Stimulated activated CD4-positive, alpha-beta T cell treated with anti-CD3 and anti-CD28 coated beads, Interleukin-15, amount 100 ng/mL, for 24 hours (primary cell): ENCODE data around the gene FOXJ2.
A peak's percentile ranks its signal among the peaks of the same experiment; 100 is the strongest.
"Not testable (repeated sequence)": the region's sequence is repeated elsewhere in the genome, so short reads cannot be mapped to it uniquely, and the experiment has no call there.

Experiments used
- DNase-seq: peaks from one replicate; pipeline ENCODE4 v3.0.0-alpha.2; 2020

Gene FOXJ2

DNA sequence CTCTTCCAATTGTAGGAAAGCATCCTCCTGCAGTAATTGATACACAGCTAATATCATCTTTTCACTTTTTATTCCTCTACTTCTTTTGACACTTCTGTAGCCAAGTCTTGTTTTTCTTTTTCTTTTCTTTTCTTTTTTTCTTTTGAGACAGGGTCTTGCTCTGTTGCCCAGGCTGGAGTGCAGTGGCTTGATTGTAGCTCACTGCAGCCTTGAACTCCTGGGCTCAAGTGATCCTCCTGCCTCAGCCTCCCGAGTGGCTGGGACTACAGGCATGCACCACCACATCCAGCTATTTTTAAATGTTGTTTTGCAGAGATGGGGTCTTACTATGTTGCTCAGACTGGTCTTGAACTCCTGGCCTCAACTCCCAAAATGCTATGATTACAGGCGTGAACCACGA, 39.3 kb downstream of the FOXJ2 start:
- not testable (repeated sequence) for DNase-seq

DNA sequence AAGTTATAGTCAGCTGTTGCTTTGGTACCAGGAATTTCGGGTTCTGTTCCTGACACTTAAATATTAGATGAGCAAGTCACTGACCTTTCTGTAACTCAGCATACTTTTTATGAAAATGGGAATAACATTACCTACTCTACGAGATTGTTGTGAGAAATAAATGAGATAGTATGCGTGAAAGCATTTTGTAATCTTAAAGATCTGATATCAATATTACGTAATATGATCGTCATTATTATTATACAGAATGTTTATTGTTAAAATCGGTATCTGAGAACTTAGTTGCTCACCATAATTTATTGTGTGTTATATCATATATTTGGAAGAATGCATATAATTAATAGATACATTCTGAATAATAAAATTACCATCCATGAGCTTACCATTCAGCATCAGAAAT, 43.4 kb downstream of the FOXJ2 start:
- DNase-seq = no peak

DNA sequence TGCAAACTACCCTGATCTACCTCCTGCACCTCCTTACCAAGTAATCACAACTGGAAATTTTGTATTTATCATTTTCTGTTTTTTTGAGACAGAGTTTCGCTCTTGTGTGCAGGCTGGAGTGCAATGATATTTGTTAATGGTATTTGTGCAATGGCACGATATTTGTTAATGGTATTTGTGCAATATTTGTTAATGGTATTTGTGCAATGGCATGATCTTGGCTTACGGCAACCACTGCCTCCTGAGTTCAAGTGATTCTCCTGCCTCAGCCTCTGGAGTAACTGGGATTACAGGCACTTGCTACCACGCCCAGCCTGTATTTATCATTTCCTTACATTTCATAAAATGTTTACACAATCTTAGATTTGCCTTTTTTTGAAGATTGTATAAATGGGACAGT, 43.9 kb downstream of the FOXJ2 start:
- no peak for DNase-seq

DNA sequence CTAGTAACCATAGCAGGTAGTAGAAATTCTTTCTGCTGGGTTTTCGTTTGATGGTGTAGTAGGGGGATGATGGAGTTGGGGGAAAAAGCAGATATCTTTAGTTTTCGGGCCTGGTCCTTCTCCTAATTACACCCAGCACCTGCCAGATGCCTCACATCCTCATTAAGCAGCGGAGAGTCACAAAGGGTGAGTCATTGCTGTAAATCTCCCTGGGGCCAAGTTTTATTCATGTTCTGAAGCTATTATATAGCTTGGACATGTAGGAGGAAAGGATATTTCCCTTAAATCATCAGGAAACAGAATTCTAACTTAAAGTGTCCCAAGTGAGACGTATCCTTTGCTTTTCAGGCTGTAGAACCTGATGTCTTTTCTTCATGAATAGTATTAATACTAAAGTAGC, 44.7 kb downstream of the FOXJ2 start:
- no peak for DNase-seq

DNA sequence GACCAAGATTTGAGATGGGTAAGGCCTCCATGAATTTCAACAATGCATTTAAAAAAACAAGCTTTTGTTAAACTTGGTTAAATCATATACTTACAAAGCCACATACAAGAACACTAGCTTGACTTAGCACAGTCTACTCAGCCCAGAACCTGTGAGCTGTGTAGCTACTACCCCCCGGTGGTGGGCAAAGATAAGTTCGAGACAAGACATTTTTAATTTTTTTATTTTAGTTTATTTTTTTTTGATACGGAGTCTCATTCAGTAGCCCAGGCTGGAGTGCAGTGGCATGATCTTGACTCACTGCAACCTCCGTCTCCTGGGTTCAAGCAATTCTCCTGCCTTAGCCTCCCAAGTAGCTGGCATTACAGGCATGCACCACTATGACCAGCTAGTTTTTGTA, 45.9 kb downstream of the FOXJ2 start:
- peak; percentile 68 for DNase-seq

DNA sequence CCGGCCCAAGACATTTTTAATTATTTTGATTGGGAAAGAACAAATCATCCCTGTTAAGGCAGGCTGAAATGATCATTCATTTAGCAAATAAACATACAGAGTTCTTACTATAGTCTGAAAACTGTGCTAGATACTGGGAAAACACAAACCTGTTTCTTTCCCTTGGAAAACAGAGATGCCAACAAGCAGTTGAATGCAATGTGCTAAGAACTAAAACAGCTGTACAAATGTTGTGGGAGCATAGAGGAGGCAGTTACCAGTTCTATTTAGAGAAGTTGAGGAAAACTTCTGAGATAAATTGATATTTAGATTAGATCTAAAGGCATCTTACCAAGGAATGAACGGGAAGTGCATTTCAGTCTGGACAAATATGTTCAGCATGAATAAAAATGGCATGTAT, 46.4 kb downstream of the FOXJ2 start:
- DNase-seq = no peak

DNA sequence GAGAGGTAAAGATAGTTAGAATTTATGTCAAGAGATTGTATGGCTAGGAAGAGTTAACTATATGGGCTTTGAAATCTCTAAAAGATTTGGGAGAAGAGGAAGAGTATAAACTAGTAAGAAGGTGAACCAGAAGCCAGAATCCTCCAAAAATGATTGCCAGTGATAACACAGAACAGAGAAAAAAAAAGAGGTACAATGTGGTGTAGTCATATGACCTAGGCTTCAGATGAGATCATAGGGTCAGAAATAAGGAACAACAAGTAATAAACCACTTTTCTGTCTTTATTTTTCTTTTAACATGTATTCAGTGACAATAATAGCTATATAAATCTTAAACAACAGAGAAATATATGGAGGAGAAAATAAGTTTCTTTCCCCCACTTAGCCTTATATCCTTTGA, 47.6 kb downstream of the FOXJ2 start:
- DNase-seq = no peak

DNA sequence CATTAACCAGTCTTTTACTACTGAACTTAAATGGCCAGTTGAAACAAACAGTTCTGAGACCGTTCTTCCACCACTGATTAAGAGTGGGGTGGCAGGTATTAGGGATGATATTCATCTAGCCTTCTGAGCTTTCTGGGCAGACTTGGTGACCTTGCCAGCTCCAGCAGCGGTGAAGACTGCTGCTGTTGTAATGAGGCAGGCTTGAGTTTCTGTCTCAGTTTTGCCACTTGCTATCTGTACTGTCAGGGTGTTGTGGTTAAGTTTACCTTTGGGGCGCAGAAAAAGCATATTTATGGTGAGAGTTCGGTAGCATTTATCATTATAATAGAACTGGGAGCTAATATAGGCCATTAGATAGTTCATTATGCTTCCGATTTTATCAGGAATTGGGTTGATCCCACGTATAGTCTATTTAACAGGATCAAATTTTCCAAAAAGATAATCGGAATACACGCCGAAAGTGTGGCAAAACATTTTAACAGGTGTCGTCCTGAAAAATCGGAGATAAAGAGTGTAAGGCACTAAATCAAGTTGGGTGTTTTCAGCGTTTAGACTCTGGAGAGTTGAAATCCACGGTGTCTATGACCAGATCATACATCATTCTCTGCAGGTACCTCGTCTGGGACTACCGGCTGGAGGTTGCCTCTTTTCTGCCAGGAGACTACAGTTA, 48.9 kb downstream of the FOXJ2 start:
- DNase-seq = peak; percentile 38

DNA sequence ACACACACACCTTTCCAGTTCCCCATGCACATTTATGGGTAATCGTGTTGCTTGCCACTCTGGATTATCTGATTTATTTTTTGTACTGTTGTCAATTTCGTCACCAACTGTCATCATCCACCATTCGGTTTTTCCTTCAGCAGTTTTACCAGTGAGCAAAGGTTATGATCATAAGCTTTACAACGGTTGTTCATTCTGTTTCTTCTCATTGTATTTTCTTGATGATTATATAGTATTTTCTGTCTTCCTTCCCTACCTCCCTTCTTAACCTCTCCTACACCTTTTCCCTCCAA, 50.2 kb downstream of the FOXJ2 start:
- no peak for DNase-seq

DNA sequence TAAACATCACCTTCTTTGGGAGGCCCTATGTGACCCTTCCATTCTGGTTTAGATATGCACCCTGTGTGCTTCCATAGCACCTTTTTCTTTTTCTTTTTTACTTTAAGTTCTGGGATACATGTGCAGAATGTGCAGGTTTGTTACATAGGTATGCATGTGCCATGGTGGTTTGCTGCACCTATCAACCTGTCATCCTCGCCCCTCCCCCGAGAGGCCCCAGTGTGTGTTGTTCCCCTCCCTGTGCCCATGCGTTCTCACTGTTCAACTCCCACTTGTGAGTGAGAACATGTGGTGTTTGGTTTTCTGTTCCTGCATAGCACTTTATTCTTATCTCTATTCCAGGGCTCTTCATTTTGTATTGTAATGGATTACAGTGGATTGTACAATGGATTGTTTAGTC, 51.8 kb downstream of the FOXJ2 start:
- DNase-seq = peak; percentile 57

DNA sequence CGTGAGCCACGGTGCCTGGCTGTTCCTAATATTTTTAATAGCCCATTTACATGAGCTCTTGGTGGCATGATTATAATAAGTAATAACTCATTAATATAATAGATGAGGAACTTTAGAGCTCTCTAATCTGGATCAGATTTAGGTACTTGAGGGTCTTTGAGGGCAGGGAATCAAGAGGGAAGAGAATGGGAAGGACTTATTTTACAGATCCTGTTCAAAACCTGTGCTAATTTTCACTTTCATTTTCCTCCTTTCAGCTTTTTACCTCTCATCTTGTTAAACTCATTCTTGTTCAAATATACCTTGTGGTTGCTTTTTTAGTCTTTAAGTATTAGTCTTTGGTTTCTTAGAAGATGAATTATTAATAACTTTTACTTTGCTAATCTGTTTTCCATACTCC, 55.1 kb downstream of the FOXJ2 start:
- no peak for DNase-seq

DNA sequence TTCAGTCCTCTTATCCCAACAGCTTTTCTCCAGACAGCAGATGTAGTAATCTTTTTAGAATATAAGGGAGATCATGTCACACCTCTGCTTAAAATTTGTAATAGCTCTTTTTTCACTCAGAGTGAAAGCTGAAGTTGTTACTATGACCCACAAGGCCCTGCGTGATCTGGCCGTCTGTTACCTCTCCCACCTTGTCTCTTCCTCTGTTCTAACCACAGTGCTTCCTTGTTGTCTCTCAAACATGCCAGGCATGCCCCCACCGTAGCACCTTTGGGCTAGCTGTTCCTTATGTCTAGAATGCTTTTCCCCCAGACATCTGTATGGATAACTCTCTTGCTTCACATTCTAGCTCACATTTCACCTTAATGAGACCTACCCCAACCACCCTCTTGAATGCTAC, 56.1 kb downstream of the FOXJ2 start:
- DNase-seq = peak; percentile 42

DNA sequence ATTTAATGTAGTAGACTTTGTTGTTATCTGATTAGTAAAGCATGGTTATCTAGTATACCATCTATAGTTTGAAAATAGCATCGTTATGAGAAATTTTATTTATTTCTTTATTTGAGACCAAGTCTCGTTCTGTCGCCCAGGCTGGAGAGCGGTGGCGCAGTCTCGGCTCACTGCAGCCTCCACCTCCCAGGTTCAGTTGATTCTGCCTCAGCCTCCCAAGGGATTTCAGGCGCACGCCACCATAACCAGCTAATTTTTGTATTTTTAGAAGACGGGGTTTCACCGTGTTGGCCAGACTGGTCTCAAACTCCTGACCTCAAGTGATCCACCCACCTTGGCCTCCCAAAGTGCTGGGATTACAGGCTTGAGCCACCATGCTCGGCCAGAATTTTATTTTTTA, 56.8 kb downstream of the FOXJ2 start:
- not testable (repeated sequence) for DNase-seq

DNA sequence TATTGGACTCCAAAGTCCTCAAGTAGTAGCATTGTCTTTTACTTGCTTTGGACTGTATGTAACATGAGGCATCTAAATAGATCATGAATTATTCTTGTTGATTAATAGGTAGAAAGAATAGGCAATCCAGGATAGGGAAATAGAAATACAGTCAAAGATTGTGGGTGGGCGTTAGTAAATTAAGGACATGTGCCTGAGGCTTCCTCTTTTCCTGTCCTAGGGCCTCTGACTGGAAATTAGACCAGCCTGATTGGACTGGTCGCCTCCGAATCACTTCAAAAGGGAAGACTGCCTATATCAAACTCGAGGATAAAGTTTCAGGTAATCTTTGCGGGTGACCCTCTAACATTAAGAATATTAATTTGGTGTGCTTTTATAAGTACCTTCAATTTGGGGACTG, 57.2 kb downstream of the FOXJ2 start:
- DNase-seq = no peak

DNA sequence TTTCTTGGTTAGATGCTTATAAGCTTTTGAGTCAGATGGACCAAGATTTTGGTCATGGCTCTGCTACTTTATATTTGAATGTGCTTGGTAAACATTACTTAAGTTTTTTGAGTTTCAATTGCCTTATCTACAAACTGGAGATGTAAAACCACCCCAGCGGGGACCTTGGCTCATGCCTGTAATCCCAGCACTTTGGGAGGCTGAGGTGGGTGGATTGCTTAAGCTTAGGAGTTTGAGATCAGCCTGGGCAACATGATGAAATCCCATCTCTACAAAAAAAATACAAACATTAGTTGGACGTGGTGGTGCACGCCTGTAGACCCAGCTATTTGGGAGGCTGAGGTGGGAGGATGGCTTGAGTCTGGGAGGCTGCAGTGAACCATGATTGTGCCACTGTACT, 60.8 kb downstream of the FOXJ2 start:
- DNase-seq = no peak

DNA sequence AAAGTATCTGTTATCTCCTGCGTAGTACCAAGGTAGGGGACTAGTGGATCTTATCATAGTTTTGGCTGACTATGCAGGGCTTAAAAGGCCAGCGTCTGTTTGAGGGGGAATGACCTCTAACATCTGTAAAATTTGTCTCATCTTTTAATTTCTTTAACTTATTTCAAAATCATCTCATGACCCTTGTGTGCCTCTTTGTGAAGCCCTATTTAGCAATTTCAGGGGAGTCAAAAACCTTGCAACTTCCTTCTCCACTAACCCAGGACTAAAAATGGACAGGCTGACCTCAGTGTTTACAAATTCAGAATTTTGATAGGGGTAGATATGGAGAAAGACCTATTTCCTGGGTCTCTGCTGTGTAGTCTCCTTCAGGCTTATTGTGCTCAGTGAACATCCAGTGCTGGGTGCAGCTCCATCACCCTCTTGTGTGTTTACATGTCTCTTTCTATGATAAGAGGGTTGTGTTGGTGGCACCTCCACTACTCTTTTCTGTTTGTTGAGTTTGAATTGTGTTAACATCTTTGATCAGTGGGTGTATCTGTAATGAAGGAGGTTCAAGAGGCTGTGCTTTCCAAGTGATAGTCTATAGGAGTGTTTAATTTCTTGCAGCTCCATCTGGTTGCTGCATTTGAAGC, 63.9 kb downstream of the FOXJ2 start:
- DNase-seq = no peak

DNA sequence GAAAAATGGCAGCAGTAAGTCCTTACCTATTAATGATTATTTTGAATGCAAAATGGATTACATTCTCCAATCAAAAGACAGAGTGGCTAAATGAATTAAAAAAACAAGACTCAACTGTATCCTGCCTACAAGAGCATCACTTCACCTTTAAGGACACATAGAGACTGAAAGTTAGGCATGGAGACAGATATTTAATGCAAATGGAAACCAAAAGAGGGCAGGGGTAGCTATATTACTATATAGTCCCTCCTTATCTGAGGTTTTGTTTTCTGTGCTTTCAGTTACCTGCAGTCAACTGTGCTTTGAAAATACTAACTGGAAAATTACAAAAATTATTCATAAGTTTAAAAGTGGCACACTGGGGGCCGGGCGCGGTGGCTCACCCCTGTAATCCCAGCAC, 66.7 kb downstream of the FOXJ2 start:
- no peak for DNase-seq
